ENCODE data around the gene HMX1.

DNA sequence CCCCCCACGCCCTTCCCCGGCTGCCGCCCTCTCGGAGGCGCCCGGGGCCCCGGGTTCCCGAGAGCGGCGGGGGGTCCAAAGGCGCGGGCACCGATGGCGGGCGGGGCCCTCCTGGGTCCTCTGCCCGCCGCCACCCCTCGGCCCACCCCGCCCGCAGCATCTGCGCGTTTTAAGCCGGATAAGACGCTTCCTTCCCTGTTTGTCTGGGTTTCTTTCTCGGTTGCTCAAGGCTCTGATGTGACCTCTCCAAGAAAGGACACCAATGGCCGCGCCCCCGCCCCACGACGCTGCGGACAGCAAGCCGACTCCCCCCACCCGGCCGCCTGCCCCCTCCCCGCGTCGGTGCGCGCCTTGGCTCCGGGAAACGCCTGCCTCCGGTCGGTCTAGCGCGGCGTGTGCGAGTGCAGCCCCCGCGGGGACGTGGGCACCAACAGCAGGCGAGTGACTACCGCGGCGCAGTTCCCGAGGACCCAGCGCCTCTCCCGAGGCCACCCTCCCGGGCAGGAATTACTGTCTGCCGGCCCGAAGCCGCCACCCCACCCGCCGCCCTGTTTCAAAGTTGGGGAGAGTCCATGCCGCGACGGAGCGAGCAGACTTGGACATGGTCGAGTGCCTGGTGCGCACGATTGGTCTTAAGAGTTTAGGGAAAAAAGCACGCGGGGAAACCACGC lies 21.1 kb upstream of the HMX1 start:
- TF ChIP-seq CTCF (IDR thresholded peaks at IDR 0.05) (no peak), POLR2A (IDR thresholded peaks at IDR 0.05) (no peak)
